WTC11 (cell line): ENCODE results near the gene CCDC15. TPM values are rescaled to one million over a fixed set of nuclear protein-coding genes. Genes with fewer than 3 reads are reported as not detected.

Source experiments
- ATAC-seq: fragments of 200-7000 bp; cut with Tn5 transposase; 2 replicates; pipeline ENCODE4 v1.10.0; 2021; ENCODE audit warnings: mild to moderate bottlenecking, moderate library complexity
- CTCF ChIA-PET: fragments of 300-600 bp; sonication (Branson Sonifier 250); formaldehyde crosslinking; loops from one replicate; lab custom pipeline; 2021; ENCODE audit warnings: antibody characterized with exemption; lab: Charles Lee
- POLR2A ChIA-PET: fragments of 350-600 bp; sonication (Branson Sonifier 250); formaldehyde crosslinking; loops from one replicate; lab custom pipeline; 2021; ENCODE audit warnings: antibody characterized with exemption; lab: Charles Lee
- DNase-seq: peaks from one replicate; pipeline ENCODE4 v3.0.0; 2021; ENCODE audit warnings: low spot score
- H3K27ac Mint-ChIP-seq: 2 replicates; pipeline ENCODE4 v1.8.0; 2021; ENCODE audit warnings: mixed read lengths
- H3K27me3 Mint-ChIP-seq: 2 replicates; pipeline ENCODE4 v1.8.0; 2021; ENCODE audit warnings: low read depth, mild to moderate bottlenecking, moderate library complexity, mixed read lengths
- H3K36me3 Mint-ChIP-seq: 2 replicates; pipeline ENCODE4 v1.8.0; 2021; ENCODE audit warnings: mixed read lengths
- H3K4me1 Mint-ChIP-seq: 2 replicates; pipeline ENCODE4 v1.8.0; 2022; ENCODE audit warnings: mixed read lengths
- H3K4me3 Mint-ChIP-seq: 2 replicates; pipeline ENCODE4 v1.8.0; 2021; ENCODE audit warnings: mild to moderate bottlenecking, moderate library complexity, mixed read lengths
- H3K9me3 Mint-ChIP-seq: 2 replicates; pipeline ENCODE4 v1.8.0; 2021; ENCODE audit warnings: mixed read lengths
- AFF4 ChIP-seq: sonication (generic); formaldehyde crosslinking; IDR thresholded peaks from 2 replicates; pipeline ENCODE4 v1.8.1; 2023; ENCODE audit warnings: mild to moderate bottlenecking, missing genetic modification reagents, borderline replicate concordance
- ATF2 ChIP-seq: sonication (generic); formaldehyde crosslinking; IDR thresholded peaks from 2 replicates; pipeline ENCODE4 v1.8.1; 2022; ENCODE audit warnings: low read depth, missing genetic modification reagents, borderline replicate concordance
- CDX4 ChIP-seq: fragments of 250-450 bp; sonication (Bioruptor Pico); IDR thresholded peaks from 2 replicates; pipeline ENCODE4 v1.9.0; 2021; ENCODE audit warnings: moderate library complexity, mild to moderate bottlenecking, inconsistent platforms, borderline replicate concordance
- CTCF ChIP-seq: fragments of 200-600 bp; IDR thresholded peaks from 2 replicates; pipeline ENCODE4 v1.8.0; 2022; ENCODE audit warnings: antibody characterized with exemption
- E2F4 ChIP-seq: sonication (generic); formaldehyde crosslinking; IDR thresholded peaks from 2 replicates; pipeline ENCODE4 v1.8.1; 2022; ENCODE audit warnings: low read depth, mild to moderate bottlenecking, moderate library complexity, missing genetic modification reagents, borderline replicate concordance
- GABPB1 ChIP-seq: sonication (generic); formaldehyde crosslinking; IDR thresholded peaks from 2 replicates; pipeline ENCODE4 v1.8.1; 2023; ENCODE audit warnings: mild to moderate bottlenecking, missing genetic modification reagents
- MAX ChIP-seq: sonication (generic); formaldehyde crosslinking; IDR thresholded peaks from 2 replicates; pipeline ENCODE4 v1.8.0; 2022; ENCODE audit warnings: mild to moderate bottlenecking, missing genetic modification reagents
- MXD4 ChIP-seq: fragments of 250-450 bp; sonication (Bioruptor Pico); IDR thresholded peaks from 2 replicates; pipeline ENCODE4 v1.8.0; 2021; ENCODE audit warnings: mild to moderate bottlenecking, moderate library complexity, borderline replicate concordance
- NFYB ChIP-seq: sonication (generic); formaldehyde crosslinking; conservative IDR thresholded peaks from 2 replicates; pipeline ENCODE4 v1.8.0; 2022; ENCODE audit warnings: low read depth, missing genetic modification reagents
- OVOL2 ChIP-seq: fragments of 250-450 bp; sonication (Bioruptor Pico); IDR thresholded peaks from 2 replicates; pipeline ENCODE4 v1.9.0; 2021; ENCODE audit warnings: mild to moderate bottlenecking, borderline replicate concordance
- PRRX2 ChIP-seq: fragments of 250-450 bp; sonication (Bioruptor Pico); IDR thresholded peaks from 2 replicates; pipeline ENCODE4 v1.8.0; 2021; ENCODE audit warnings: mild to moderate bottlenecking
- SOX15 ChIP-seq: fragments of 250-450 bp; sonication (Bioruptor Pico); IDR thresholded peaks from 2 replicates; pipeline ENCODE4 v1.9.0; 2021; ENCODE audit warnings: mild to moderate bottlenecking
- STAT6 ChIP-seq: sonication (generic); formaldehyde crosslinking; conservative IDR thresholded peaks from 2 replicates; pipeline ENCODE4 v1.8.1; 2023; ENCODE audit warnings: mild to moderate bottlenecking, low read depth, missing genetic modification reagents, moderate library complexity
- TEAD1 ChIP-seq: sonication (generic); formaldehyde crosslinking; IDR thresholded peaks from 2 replicates; pipeline ENCODE4 v1.8.0; 2022; ENCODE audit warnings: mild to moderate bottlenecking, missing genetic modification reagents
- USF2 ChIP-seq: sonication (generic); formaldehyde crosslinking; IDR thresholded peaks from 2 replicates; pipeline ENCODE4 v1.8.1; 2023; ENCODE audit warnings: mild to moderate bottlenecking, missing genetic modification reagents, moderate library complexity
- ZSCAN18 ChIP-seq: fragments of 250-450 bp; sonication (Bioruptor Pico); IDR thresholded peaks from 2 replicates; pipeline ENCODE4 v2.1.2; 2022; ENCODE audit warnings: mild to moderate bottlenecking, moderate library complexity
- total RNA-seq: library from RNA; stranded (reverse); gene quantifications from 3 replicates; pipeline ENCODE4 v1.2.3, GENCODE V29; 2021

CCDC15 gene
- total RNA-seq, 1 experiment from 2014 or later: 2.4 TPM

GRCh38 chr11:125016413-125016812 is 62.4 kb downstream of the CCDC15 start:
- Mint-ChIP-seq H3K9me3 (peaks cover 11% of the 10 kb centered on the region), H3K4me1 (no peaks in the 10 kb centered on the region), H3K27me3 (no peaks in the 10 kb centered on the region), H3K27ac (no peak overlapping the region), H3K4me3 (no peak overlapping the region), H3K36me3 (no peaks in the 10 kb centered on the region)
- DNase-seq (no peak), ATAC-seq (no peak)
- no peak for TF ChIP-seq CDX4 (CRISPR knock-in tag)
- no peak for TF ChIP-seq TEAD1 (CRISPR knock-in tag)
- TF ChIP-seq OVOL2 (CRISPR knock-in tag): no peak
- TF ChIP-seq ATF2 (CRISPR knock-in tag): no peak
- TF ChIP-seq E2F4 (CRISPR knock-in tag): no peak
- ChIA-PET CTCF (no interaction called here), POLR2A (no interaction called here)

GRCh38 chr11:125020342-125020741 is 66.3 kb downstream of the CCDC15 start:
- TF ChIP-seq USF2 (CRISPR knock-in tag) (no peak), NFYB (CRISPR knock-in tag) (no peak), STAT6 (CRISPR knock-in tag) (no peak), PRRX2 (no peak), ZSCAN18 (no peak), GABPB1 (CRISPR knock-in tag) (no peak)
- Mint-ChIP-seq H3K4me1 (no peaks in the 10 kb centered on the region), H3K27me3 (no peaks in the 10 kb centered on the region), H3K4me3 (no peak overlapping the region), H3K27ac (no peak overlapping the region), H3K36me3 (no peaks in the 10 kb centered on the region), H3K9me3 (no peaks in the 10 kb centered on the region)
- DNase-seq: no peak
- no peak for ATAC-seq
- ChIA-PET CTCF (no interaction called here), POLR2A (no interaction called here)

GRCh38 chr11:125022551-125022950 is 68.5 kb downstream of the CCDC15 start:
- no peaks in the 10 kb centered on the region for H3K36me3 Mint-ChIP-seq
- no peak overlapping the region for H3K27ac Mint-ChIP-seq
- no peaks in the 10 kb centered on the region for H3K27me3 Mint-ChIP-seq
- ChIA-PET POLR2A (no interaction called here), CTCF (no interaction called here)
- DNase-seq (no peak), ATAC-seq (no peak)
- H3K4me1 Mint-ChIP-seq: no peaks in the 10 kb centered on the region
- H3K9me3 Mint-ChIP-seq: peaks cover 1% of the 10 kb centered on the region
- H3K4me3 Mint-ChIP-seq: no peak overlapping the region
- TF ChIP-seq AFF4 (no peak), USF2 (CRISPR knock-in tag) (no peak), MAX (CRISPR knock-in tag) (no peak), CTCF (no peak), MXD4 (CRISPR knock-in tag) (no peak), SOX15 (CRISPR knock-in tag) (no peak)
